Activated naive CD4-positive, alpha-beta T cell treated with anti-CD3 and anti-CD28 coated beads for 36 hours (primary cell): ENCODE results near the gene FAM98B. TPM values are rescaled to one million over a fixed set of nuclear protein-coding genes. Genes with fewer than 3 reads are reported as not detected.

ENCODE experiments used
- CTCF ChIA-PET: fragments of 350-600 bp; sonication (Branson Sonifier 250); formaldehyde crosslinking; loops from one replicate; lab custom pipeline; 2021; ENCODE audit warnings: antibody characterized with exemption; lab: Charles Lee
- DNase-seq: peaks from one replicate; pipeline ENCODE4 v3.0.0-alpha.2; 2020
- H3K27ac Mint-ChIP-seq: one replicate; pipeline ENCODE4 v1.8.0; 2021; ENCODE audit warnings: mild to moderate bottlenecking, mixed read lengths
- H3K27me3 Mint-ChIP-seq: one replicate; pipeline ENCODE4 v1.8.0; 2021; ENCODE audit warnings: low read depth, mixed read lengths
- H3K36me3 Mint-ChIP-seq: one replicate; pipeline ENCODE4 v1.8.0; 2021; ENCODE audit warnings: low read depth, mixed read lengths
- H3K4me1 Mint-ChIP-seq: one replicate; pipeline ENCODE4 v1.8.0; 2021; ENCODE audit warnings: low read depth, mixed read lengths
- H3K4me3 Mint-ChIP-seq: one replicate; pipeline ENCODE4 v1.8.0; 2021; ENCODE audit warnings: mild to moderate bottlenecking, moderate library complexity, mixed read lengths
- H3K9me3 Mint-ChIP-seq: one replicate; pipeline ENCODE4 v1.8.0; 2021; ENCODE audit warnings: mixed read lengths
- intact Hi-C: fragments of 100-400 bp; cut with micrococcal nuclease; formaldehyde crosslinking; loops from one replicate; pipeline ENCODE4 v1.15.1; 2023
- total RNA-seq, 2 experiments: library from RNA; stranded (reverse); gene quantifications; one replicate each; pipeline ENCODE4 v1.2.3, GENCODE V29; 2021

The FAM98B gene
- 10 to 100 TPM; 42.0 to 47.4 TPM for total RNA-seq

- H3K36me3 Mint-ChIP-seq = peaks cover 8% of the 10 kb centered on the region
- peaks cover 28% of the 10 kb centered on the region for H3K4me1 Mint-ChIP-seq
- peak; percentile 92 for DNase-seq
- intact Hi-C loops = loop anchor here (1.0 to 2.0 kb wide), 2 partner anchors 15 to 236 kb away; no protein-coding TSS in a partner anchor
- CTCF ChIA-PET = interaction anchor here (0.8 to 3.2 kb wide), 15 partner anchors 11 to 245 kb away, joined by 3 to 43 read pairs (median 4); no protein-coding TSS in a partner anchor
- H3K9me3 Mint-ChIP-seq = no peaks in the 10 kb centered on the region
- H3K27ac Mint-ChIP-seq = peak within 1 kb of the TSS; percentile 88
- peak within 1 kb of the TSS; percentile 94 for H3K4me3 Mint-ChIP-seq
- H3K27me3 Mint-ChIP-seq = no peaks in the 10 kb centered on the region
Measured at GRCh38 chr15:38453971-38454695, at the start of gene FAM98B. FAM98B (plus strand) TSS chr15:38454127; CDS start chr15:38454162, 35 bp downstream.

DNA sequence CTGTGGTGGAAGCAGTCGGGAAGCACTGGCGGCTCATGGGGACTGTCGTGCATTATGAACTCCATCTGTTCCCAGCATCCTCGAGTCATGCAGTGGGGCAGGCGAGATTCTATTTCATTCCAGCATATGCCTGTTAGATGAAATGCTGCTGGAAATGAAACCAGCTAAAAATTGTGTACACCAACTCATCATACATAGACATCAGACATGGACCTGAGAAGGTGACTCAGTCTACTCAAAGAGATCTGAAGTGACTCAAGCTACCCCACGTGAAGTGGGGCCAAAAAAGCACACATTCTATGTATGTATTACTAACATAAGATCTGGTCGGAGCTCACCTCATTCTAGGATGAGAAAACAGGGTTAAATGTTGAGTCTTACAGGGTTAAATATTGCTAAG, 47.5 kb upstream of the FAM98B start:
- H3K4me3 Mint-ChIP-seq = no peak overlapping the region
- intact Hi-C loops = no loop called here
- no peak for DNase-seq
- H3K9me3 Mint-ChIP-seq = no peaks in the 10 kb centered on the region
- no peak overlapping the region for H3K27ac Mint-ChIP-seq
- H3K4me1 Mint-ChIP-seq = no peaks in the 10 kb centered on the region
- peaks cover 3% of the 10 kb centered on the region for H3K27me3 Mint-ChIP-seq
- H3K36me3 Mint-ChIP-seq = no peaks in the 10 kb centered on the region
- CTCF ChIA-PET = no interaction called here

DNA sequence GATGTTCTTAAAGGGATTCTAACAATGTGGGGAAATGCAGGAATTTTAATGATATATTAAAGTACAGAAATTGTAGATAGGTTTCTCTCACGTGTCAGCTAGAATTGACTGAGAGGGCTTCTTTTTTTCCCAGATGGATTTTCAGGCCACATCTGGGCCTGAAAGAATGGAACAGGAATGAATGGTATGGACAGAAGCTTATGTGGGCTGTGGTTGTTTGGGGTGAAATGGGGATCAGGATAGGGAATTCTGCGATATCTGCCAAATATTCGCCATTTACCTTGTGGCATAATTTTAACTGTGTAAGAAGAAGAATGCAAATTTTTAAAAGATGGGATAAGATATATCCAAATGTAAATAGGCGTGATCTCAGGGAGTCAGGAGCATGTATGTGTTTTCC, 45.4 kb upstream of the FAM98B start:
- no peak overlapping the region for H3K4me3 Mint-ChIP-seq
- H3K9me3 Mint-ChIP-seq = no peaks in the 10 kb centered on the region
- no peak for DNase-seq
- no peaks in the 10 kb centered on the region for H3K36me3 Mint-ChIP-seq
- no peaks in the 10 kb centered on the region for H3K4me1 Mint-ChIP-seq
- intact Hi-C loops = no loop called here
- H3K27me3 Mint-ChIP-seq = peaks cover 6% of the 10 kb centered on the region
- CTCF ChIA-PET = no interaction called here
- H3K27ac Mint-ChIP-seq = no peak overlapping the region

- no peaks in the 10 kb centered on the region for H3K36me3 Mint-ChIP-seq
- intact Hi-C loops = no loop called here
- H3K27me3 Mint-ChIP-seq = peaks cover 23% of the 10 kb centered on the region
- no peak overlapping the region for H3K4me3 Mint-ChIP-seq
- no peak overlapping the region for H3K27ac Mint-ChIP-seq
- H3K4me1 Mint-ChIP-seq = no peaks in the 10 kb centered on the region
- CTCF ChIA-PET = no interaction called here
- DNase-seq = no peak
- H3K9me3 Mint-ChIP-seq = no peaks in the 10 kb centered on the region
Measured at GRCh38 chr15:38411902-38412301, 42.0 kb upstream of the FAM98B start.

GRCh38 chr15:38412466-38412865, 41.5 kb upstream of the FAM98B start:
- no peaks in the 10 kb centered on the region for H3K4me1 Mint-ChIP-seq
- intact Hi-C loops = no loop called here
- H3K36me3 Mint-ChIP-seq = no peaks in the 10 kb centered on the region
- CTCF ChIA-PET = no interaction called here
- no peak overlapping the region for H3K4me3 Mint-ChIP-seq
- H3K27me3 Mint-ChIP-seq = peaks cover 26% of the 10 kb centered on the region
- H3K27ac Mint-ChIP-seq = no peak overlapping the region
- H3K9me3 Mint-ChIP-seq = no peaks in the 10 kb centered on the region
- no peak for DNase-seq

DNA sequence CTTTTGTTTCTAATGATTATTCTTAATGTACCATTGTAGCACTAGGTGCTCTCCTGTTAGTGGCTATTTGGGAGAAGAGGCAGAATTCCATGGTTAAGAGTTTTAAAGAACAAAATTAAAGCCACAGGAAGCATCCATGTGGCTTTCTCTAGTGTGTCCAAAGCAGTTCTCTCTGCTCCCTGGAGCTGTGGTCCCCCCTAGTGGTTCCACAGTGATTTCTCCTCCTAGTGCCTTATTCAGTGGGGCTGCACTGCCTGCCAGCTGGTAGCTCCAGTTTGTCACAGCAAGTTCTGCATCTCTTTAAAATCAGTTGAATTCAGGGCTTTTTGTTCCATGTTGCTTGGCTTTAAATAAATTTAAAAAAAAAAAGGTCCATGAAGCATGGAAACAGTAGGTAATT, 39.6 kb upstream of the FAM98B start:
- Mint-ChIP-seq H3K36me3 (no peaks in the 10 kb centered on the region), H3K4me1 (no peaks in the 10 kb centered on the region), H3K27me3 (peaks cover 26% of the 10 kb centered on the region), H3K9me3 (no peaks in the 10 kb centered on the region), H3K4me3 (no peak overlapping the region), H3K27ac (no peak overlapping the region)
- CTCF ChIA-PET = interaction anchor here (0.9 kb wide), 2 partner anchors 24 to 277 kb away, joined by 3 to 8 read pairs; no protein-coding TSS in a partner anchor
- DNase-seq = peak; percentile 23
- intact Hi-C loops = no loop called here

DNA sequence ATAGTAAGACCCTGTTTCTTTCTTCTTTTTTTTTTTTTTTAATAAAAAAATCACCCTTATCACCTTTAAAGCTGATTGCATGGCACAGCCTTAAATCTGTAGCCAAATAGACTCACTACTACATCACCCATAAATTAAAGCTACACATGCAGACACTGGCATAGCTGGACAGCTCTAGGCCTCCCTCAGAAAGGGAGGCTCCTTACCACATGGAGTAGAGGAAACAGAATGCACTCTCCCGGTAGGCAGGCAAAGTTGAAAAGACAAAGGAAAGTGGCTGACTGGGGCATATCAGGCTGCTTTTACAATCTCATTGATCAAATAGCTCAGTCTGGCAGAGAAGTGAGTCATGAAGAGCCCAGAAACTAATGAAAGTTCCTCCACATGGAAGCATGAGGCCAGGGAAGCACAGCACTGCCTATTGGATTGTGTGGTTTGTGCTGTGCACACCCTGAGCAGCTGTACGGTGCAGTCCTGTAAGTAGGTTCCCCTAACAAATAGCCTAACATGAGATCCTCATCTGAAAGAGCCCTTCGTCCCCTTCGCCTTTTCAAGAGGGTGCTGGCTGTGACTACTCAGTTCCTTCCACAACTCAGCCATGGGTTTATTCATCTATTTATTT, 32.7 kb upstream of the FAM98B start:
- intact Hi-C loops = no loop called here
- H3K4me3 Mint-ChIP-seq = no peak overlapping the region
- CTCF ChIA-PET = interaction anchor here (0.7 to 1.8 kb wide), 4 partner anchors 20 to 508 kb away, joined by 3 to 8 read pairs (median 3); no protein-coding TSS in a partner anchor
- no peaks in the 10 kb centered on the region for H3K4me1 Mint-ChIP-seq
- peaks cover 25% of the 10 kb centered on the region for H3K27me3 Mint-ChIP-seq
- DNase-seq = no peak
- no peaks in the 10 kb centered on the region for H3K36me3 Mint-ChIP-seq
- H3K27ac Mint-ChIP-seq = no peak overlapping the region
- H3K9me3 Mint-ChIP-seq = no peaks in the 10 kb centered on the region

DNA sequence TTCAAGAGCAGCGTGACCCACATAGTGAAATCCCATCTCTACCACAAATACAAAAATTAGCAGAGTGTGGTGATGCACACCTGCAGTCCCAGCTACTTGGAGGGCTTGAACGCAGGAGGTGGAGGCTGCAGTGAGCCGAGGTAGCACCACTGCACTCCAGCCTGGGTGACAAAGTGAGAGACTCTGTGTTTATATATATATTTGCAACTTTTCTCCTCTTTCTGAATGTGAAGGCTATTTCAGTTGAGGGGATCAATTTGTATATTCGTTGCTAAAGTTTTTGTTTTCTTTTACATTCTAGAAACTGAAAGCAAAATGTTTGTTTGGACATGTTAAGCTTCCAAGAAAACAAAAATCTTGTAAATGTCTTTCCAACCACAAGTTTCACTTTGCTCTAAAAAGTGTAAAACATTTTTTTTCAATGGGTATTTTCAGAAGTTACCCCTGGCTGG, 29.8 kb upstream of the FAM98B start:
- no peak overlapping the region for H3K4me3 Mint-ChIP-seq
- CTCF ChIA-PET = interaction anchor here (0.7 kb wide), 1 partner anchor 16 kb away, joined by 3 read pairs; no protein-coding TSS in a partner anchor
- no peaks in the 10 kb centered on the region for H3K9me3 Mint-ChIP-seq
- H3K27me3 Mint-ChIP-seq = peaks cover 15% of the 10 kb centered on the region
- no peaks in the 10 kb centered on the region for H3K4me1 Mint-ChIP-seq
- no peaks in the 10 kb centered on the region for H3K36me3 Mint-ChIP-seq
- intact Hi-C loops = no loop called here
- no peak overlapping the region for H3K27ac Mint-ChIP-seq
- DNase-seq = no peak

- CTCF ChIA-PET = interaction anchor here (0.7 to 1.0 kb wide), 2 partner anchors 12 to 275 kb away, joined by 3 to 4 read pairs; no protein-coding TSS in a partner anchor
- intact Hi-C loops = no loop called here
- Mint-ChIP-seq H3K27me3 (peaks cover 15% of the 10 kb centered on the region), H3K4me1 (no peaks in the 10 kb centered on the region), H3K4me3 (no peak overlapping the region), H3K9me3 (no peaks in the 10 kb centered on the region), H3K27ac (no peak overlapping the region), H3K36me3 (no peaks in the 10 kb centered on the region)
- DNase-seq = no peak
Measured at GRCh38 chr15:38425269-38425668, 28.7 kb upstream of the FAM98B start.

- peak; percentile 23 for DNase-seq
- intact Hi-C loops = no loop called here
- peaks cover 9% of the 10 kb centered on the region for H3K27me3 Mint-ChIP-seq
Measured at GRCh38 chr15:38427380-38427779, 26.5 kb upstream of the FAM98B start.

DNA sequence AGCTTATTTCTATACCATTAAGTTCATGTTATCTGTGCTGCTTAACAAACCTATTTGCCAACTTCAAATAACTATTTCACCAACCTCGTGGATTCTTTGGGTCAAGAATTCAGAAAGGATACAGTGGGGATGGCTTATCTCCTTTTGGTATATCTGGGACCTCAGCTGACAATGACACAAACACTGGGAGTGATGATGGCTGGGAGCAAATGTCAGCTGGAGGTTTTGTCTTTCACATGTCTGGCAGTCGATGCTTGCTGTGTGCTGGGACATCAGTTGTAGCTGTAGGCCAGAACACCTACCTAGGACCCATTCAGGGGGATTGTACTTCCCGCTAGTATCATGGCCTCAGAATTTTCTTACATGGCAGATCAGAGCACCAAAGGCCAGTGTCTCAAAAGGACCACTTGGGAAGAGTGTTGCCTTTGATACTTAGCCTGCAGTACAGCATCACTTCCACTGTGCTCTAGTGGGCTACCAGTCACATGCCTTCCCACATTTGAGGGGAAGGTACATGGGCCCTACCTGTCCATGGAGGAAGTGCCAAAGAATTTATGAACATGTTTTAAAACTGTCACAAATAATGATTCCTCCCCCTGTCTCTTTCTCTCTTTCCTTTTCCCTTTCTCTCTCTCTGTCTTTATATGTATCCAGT, 23.7 kb upstream of the FAM98B start:
- no peak for DNase-seq
- CTCF ChIA-PET = interaction anchor here (0.6 to 3.6 kb wide), 3 partner anchors 10 to 269 kb away, joined by 3 to 24 read pairs (median 4); no protein-coding TSS in a partner anchor
- intact Hi-C loops = no loop called here
- peaks cover 7% of the 10 kb centered on the region for H3K27me3 Mint-ChIP-seq
- no peaks in the 10 kb centered on the region for H3K36me3 Mint-ChIP-seq
- H3K27ac Mint-ChIP-seq = no peak overlapping the region
- no peaks in the 10 kb centered on the region for H3K4me1 Mint-ChIP-seq
- H3K4me3 Mint-ChIP-seq = no peak overlapping the region
- no peaks in the 10 kb centered on the region for H3K9me3 Mint-ChIP-seq

More at GRCh38 chr15:38427380-38427779, 26.5 kb upstream of the FAM98B start:
- H3K36me3 Mint-ChIP-seq = no peaks in the 10 kb centered on the region
- CTCF ChIA-PET = interaction anchor here (0.8 to 3.6 kb wide), 6 partner anchors 13 to 277 kb away, joined by 3 to 24 read pairs (median 4); no protein-coding TSS in a partner anchor
- no peaks in the 10 kb centered on the region for H3K9me3 Mint-ChIP-seq
- no peak overlapping the region for H3K4me3 Mint-ChIP-seq
- H3K27ac Mint-ChIP-seq = peak overlapping the region; percentile 43
- H3K4me1 Mint-ChIP-seq = no peaks in the 10 kb centered on the region

DNA sequence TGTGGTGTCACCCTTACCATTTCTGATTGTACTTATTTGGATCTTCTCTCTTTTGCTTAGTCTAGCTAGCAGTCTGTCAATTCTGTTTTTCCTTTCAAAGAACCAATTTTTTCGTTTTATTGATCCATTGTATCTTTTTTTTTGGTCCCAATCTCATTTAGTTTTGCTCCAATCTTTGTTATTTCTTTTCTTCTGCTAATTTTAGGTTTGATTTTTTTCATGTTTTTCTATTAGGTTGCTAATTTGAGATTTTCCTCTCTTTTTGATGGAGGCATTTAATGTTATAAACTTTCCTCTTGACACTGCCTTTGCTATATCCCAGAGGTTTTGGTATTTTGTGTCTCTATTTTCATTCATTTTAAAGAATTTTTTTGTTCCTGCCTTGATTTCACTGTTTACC, 16.9 kb upstream of the FAM98B start:
- H3K4me3 Mint-ChIP-seq = no peak overlapping the region

More for the DNA sequence above, 16.9 kb upstream of the FAM98B start:
- Mint-ChIP-seq H3K9me3 (peaks cover 5% of the 10 kb centered on the region), H3K27ac (no peak overlapping the region), H3K4me1 (peaks cover 4% of the 10 kb centered on the region), H3K27me3 (peaks cover 4% of the 10 kb centered on the region), H3K36me3 (no peaks in the 10 kb centered on the region)
- CTCF ChIA-PET = interaction anchor here (0.9 to 2.1 kb wide), 2 partner anchors 263 to 268 kb away, joined by 6 to 7 read pairs; no protein-coding TSS in a partner anchor
- intact Hi-C loops = no loop called here
- DNase-seq = no peak
